B cell (primary cell): ENCODE results near the gene BRDT. TPM values are rescaled to one million over a fixed set of nuclear protein-coding genes. Genes with fewer than 3 reads are reported as not detected.

ENCODE experiments used
- ATAC-seq: fragments of 200-7000 bp; cut with Tn5 transposase; one replicate; pipeline ENCODE4 v1.10.0; 2021; ENCODE audit warnings: low read depth, mild to moderate bottlenecking, moderate number of reproducible peaks, moderate library complexity
- CTCF ChIA-PET: fragments of 350-600 bp; sonication (Branson Sonifier 250); formaldehyde crosslinking; loops from one replicate; lab custom pipeline; 2021; ENCODE audit warnings: antibody characterized with exemption, inconsistent platforms; lab: Charles Lee
- POLR2A ChIA-PET: fragments of 350-600 bp; sonication (Branson Sonifier 250); formaldehyde crosslinking; loops from one replicate; lab custom pipeline; 2021; ENCODE audit warnings: antibody characterized with exemption; lab: Charles Lee
- DNase-seq: peaks from one replicate; pipeline ENCODE4 v3.0.0; 2013
- H2AFZ ChIP-seq: 2 replicates; pipeline ENCODE4 v1.6.1; 2012; ENCODE audit warnings: mild to moderate bottlenecking, low read depth, low read length; ENCODE audit not compliant: insufficient read depth, poor library complexity, severe bottlenecking
- H3K27ac ChIP-seq, 2 donors: 1 replicate in 1 of 2; 2 replicates in 1 of 2; pipeline ENCODE4 v1.5.1; 2012 to 2013; ENCODE audit warnings: low read length in 2 of 2, mild to moderate bottlenecking in 2 of 2, moderate library complexity in 1 of 2
- H3K27me3 ChIP-seq, 4 experiments: fragments of 200-600 bp in 1 of 4; sonication (generic) in 1 of 4; replicated peaks in 1 of 4; 1 replicate in 2 of 4; 2 replicates in 2 of 4; pipeline versions ENCODE4 v1.6.1 to v1.7.0; 2013 to 2016; ENCODE audit warnings: low read length in 3 of 4, mild to moderate bottlenecking in 2 of 4, mixed read lengths in 1 of 4, moderate library complexity in 1 of 4; ENCODE audit not compliant: insufficient read depth in 4 of 4, control insufficient read depth in 3 of 4; ENCODE audit errors: control extremely low read depth in 1 of 4
- H3K36me3 ChIP-seq, 2 experiments: replicated peaks in 1 of 2; 1 replicate in 1 of 2; 2 replicates in 1 of 2; pipeline versions ENCODE4 v1.6.1 to v1.7.1; 2013; ENCODE audit warnings: low read length in 1 of 2; ENCODE audit not compliant: insufficient read depth in 2 of 2, control insufficient read depth in 1 of 2; ENCODE audit errors: control extremely low read depth in 1 of 2, extremely low read depth in 1 of 2
- H3K4me1 ChIP-seq, 2 donors: fragments of 200-600 bp in 1 of 2; sonication (generic) in 1 of 2; 1 replicate in 1 of 2; 2 replicates in 1 of 2; pipeline versions ENCODE4 v1.5.1 to v1.6.1; 2013 to 2017; ENCODE audit warnings: low read length in 2 of 2; ENCODE audit not compliant: control insufficient read depth in 2 of 2, insufficient read depth in 2 of 2
- H3K4me2 ChIP-seq: replicated peaks from 2 replicates; pipeline ENCODE3; 2012; ENCODE audit warnings: mild to moderate bottlenecking, low read depth, low read length; ENCODE audit not compliant: poor library complexity, severe bottlenecking
- H3K4me3 ChIP-seq, 5 experiments: fragments of 200-600 bp in 1 of 5; sonication (generic) in 1 of 5; 1 replicate in 3 of 5; 2 replicates in 2 of 5; pipeline versions ENCODE4 v1.5.1 to v1.7.0; 2011 to 2016; ENCODE audit warnings: low read length in 4 of 5, mild to moderate bottlenecking in 4 of 5, low read depth in 2 of 5, control low read depth in 1 of 5, moderate library complexity in 1 of 5; ENCODE audit not compliant: insufficient read depth in 1 of 5; ENCODE audit errors: control extremely low read depth in 1 of 5, extremely low read depth in 1 of 5
- H3K79me2 ChIP-seq: fragments of 200-600 bp; sonication (generic); one replicate; pipeline ENCODE4 v1.6.0; 2016; ENCODE audit warnings: low read length; ENCODE audit not compliant: control insufficient read depth, insufficient read depth
- H3K9ac ChIP-seq: fragments of 200-600 bp; sonication (generic); 2 replicates; pipeline ENCODE4 v1.6.1; 2017; ENCODE audit warnings: mild to moderate bottlenecking, low read length, moderate library complexity
- H3K9me3 ChIP-seq, 3 donors: one replicate each; pipeline versions ENCODE4 v1.6.1 to v1.7.1; 2013; ENCODE audit warnings: low read length in 2 of 3; ENCODE audit not compliant: control insufficient read depth in 2 of 3, insufficient read depth in 1 of 3; ENCODE audit errors: control extremely low read depth in 1 of 3
- H4K20me1 ChIP-seq: 2 replicates; pipeline ENCODE4 v1.6.0; 2012; ENCODE audit warnings: mild to moderate bottlenecking, low read length; ENCODE audit not compliant: insufficient read depth, control insufficient read depth, poor library complexity, severe bottlenecking
- H3K27ac Mint-ChIP-seq: one replicate; pipeline ENCODE4 v1.8.0; 2021; ENCODE audit warnings: mixed read lengths
- H3K27me3 Mint-ChIP-seq: one replicate; pipeline ENCODE4 v1.8.0; 2021; ENCODE audit warnings: mixed read lengths
- H3K4me1 Mint-ChIP-seq: one replicate; pipeline ENCODE4 v1.8.0; 2021; ENCODE audit warnings: mixed read lengths
- H3K4me3 Mint-ChIP-seq: one replicate; pipeline ENCODE4 v1.8.0; 2021; ENCODE audit warnings: mixed read lengths
- H3K9me3 Mint-ChIP-seq: one replicate; pipeline ENCODE4 v1.8.0; 2022; ENCODE audit warnings: mixed read lengths; ENCODE audit not compliant: insufficient read depth
- CTCF ChIP-seq: fragments of 200-600 bp; IDR thresholded peaks from one replicate; pipeline ENCODE4 v1.8.0; 2022; ENCODE audit warnings: antibody characterized with exemption, mild to moderate bottlenecking
- EZH2 ChIP-seq: IDR thresholded peaks from 2 replicates; pipeline ENCODE4 v1.6.1; 2012; ENCODE audit warnings: borderline replicate concordance, low read depth, mild to moderate bottlenecking, moderate library complexity, low read length; ENCODE audit not compliant: insufficient read depth, poor library complexity, severe bottlenecking
- WGBS: methylation state at CpG from one replicate; pipeline ENCODE4 v1.1.5; 2013; ENCODE audit warnings: missing lambda C conversion rate; ENCODE audit not compliant: insufficient coverage; 5-methylcytosine and 5-hydroxymethylcytosine counted together
- intact Hi-C: fragments of 100-400 bp; cut with micrococcal nuclease; formaldehyde crosslinking; loops from one replicate; pipeline ENCODE4 v1.10.0; 2022
- polyA plus RNA-seq: library from polyadenylated mRNA; depleted of rRNA; stranded (reverse); fragments of >200 nt; gene quantifications from 2 replicates; pipeline ENCODE4 v1.2.3, GENCODE V29; 2012
- total RNA-seq, 2 donors: library from RNA; stranded (reverse); fragments of 120-200 nt in 1 of 2; gene quantifications; 1 replicate in 1 of 2; 2 replicates in 1 of 2; pipeline versions ENCODE4 v1.2.3 to v1.2.4, GENCODE V29; 2013 to 2022

Gene BRDT
- total and polyA plus RNA-seq, 2 donors (not counting 1 experiment from before 2014, with no cell fraction given): not detected

- Mint-ChIP-seq H3K4me1 (no peaks in the 10 kb centered on the region), H3K27ac (no peak overlapping the region), H3K27me3 (peaks cover 14% of the 10 kb centered on the region), H3K4me3 (no peak overlapping the region), H3K9me3 (no peaks in the 10 kb centered on the region)
- DNase-seq (no peak), ATAC-seq (no peak)
- H3K9me3 ChIP-seq: no peaks in the 10 kb centered on the region
- ChIA-PET POLR2A (no interaction called here), CTCF (no interaction called here)
- H3K4me3 ChIP-seq: no peak overlapping the region
- no peaks in the 10 kb centered on the region for H3K4me1 ChIP-seq
- no peaks in the 10 kb centered on the region for H4K20me1 ChIP-seq
- H3K36me3 ChIP-seq: no peaks in the 10 kb centered on the region
- peaks cover 0 to 3% (median 0%) of the 10 kb centered on the region in 4 experiments for H3K27me3 ChIP-seq
- TF ChIP-seq CTCF (no peak), EZH2 (no peak)
- H3K27ac ChIP-seq: no peak overlapping the region
- H2AFZ ChIP-seq: no peak overlapping the region
- intact Hi-C loops: no loop called here
- H3K9ac ChIP-seq: no peak overlapping the region
- H3K4me2 ChIP-seq: no peak overlapping the region
- no peaks in the 10 kb centered on the region for H3K79me2 ChIP-seq
Observed at GRCh38 chr1:91901231-91901630, 48.0 kb upstream of the BRDT start.

- no peaks in the 10 kb centered on the region for H3K4me1 ChIP-seq
- no peak overlapping the region for H3K4me2 ChIP-seq
- DNase-seq (no peak), ATAC-seq (no peak)
- H4K20me1 ChIP-seq: no peaks in the 10 kb centered on the region
- H3K27ac ChIP-seq: no peak overlapping the region
- no CpG with 5 or more reads among the region's 1 CpG for WGBS
- H3K4me3 Mint-ChIP-seq: no peak overlapping the region
- ChIA-PET POLR2A (no interaction called here), CTCF (no interaction called here)
- no peaks in the 10 kb centered on the region for H3K36me3 ChIP-seq
- H3K79me2 ChIP-seq: no peaks in the 10 kb centered on the region
- TF ChIP-seq CTCF: no peak
- TF ChIP-seq EZH2: no peak
- H3K9ac ChIP-seq: no peak overlapping the region
- H3K9me3 ChIP-seq: no peaks in the 10 kb centered on the region
- H3K4me3 ChIP-seq: no peak overlapping the region
- no peak overlapping the region for H2AFZ ChIP-seq
- H3K4me1 Mint-ChIP-seq: no peaks in the 10 kb centered on the region
- H3K27me3 Mint-ChIP-seq: peaks cover 3% of the 10 kb centered on the region
- intact Hi-C loops: no loop called here
- no peak overlapping the region for H3K27ac Mint-ChIP-seq
- H3K27me3 ChIP-seq: no peaks in the 10 kb centered on the region
- no peaks in the 10 kb centered on the region for H3K9me3 Mint-ChIP-seq
Observed at GRCh38 chr1:91912266-91912665, 36.9 kb upstream of the BRDT start.
